HG03095 (cell line): ENCODE data around the gene ANKS1A.
"Not testable (repeated sequence)": the region's sequence is repeated elsewhere in the genome, so short reads cannot be mapped to it uniquely, and the experiment has no call there.

Experiments
- ATAC-seq: cut with Tn5 transposase; IDR thresholded peaks from one replicate; pipeline ENCODE4 v1.9.1; 2021; ENCODE audit warnings: moderate library complexity; ENCODE audit not compliant: unreplicated experiment

Gene ANKS1A

DNA sequence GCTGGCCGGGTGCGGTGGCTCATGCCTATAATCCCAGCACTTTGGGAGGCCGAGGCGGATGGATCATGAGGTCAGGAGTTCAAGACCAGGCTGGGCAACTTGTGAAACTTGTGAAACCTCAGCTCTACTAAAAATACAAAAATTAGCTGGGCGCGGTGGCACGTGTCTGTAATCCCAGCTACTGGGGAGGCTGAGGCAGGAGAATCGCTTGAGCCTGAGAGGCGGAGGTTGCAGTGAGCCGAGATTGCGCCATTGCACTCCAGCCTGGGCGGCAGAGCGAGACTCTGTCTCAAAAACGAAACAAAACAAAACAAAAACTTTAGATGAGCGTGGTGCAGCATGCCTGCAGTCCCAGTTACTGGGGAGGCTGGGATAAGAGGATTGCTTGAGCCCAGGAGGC is 3.2 kb upstream of the ANKS1A start:
- not testable (repeated sequence) for ATAC-seq

DNA sequence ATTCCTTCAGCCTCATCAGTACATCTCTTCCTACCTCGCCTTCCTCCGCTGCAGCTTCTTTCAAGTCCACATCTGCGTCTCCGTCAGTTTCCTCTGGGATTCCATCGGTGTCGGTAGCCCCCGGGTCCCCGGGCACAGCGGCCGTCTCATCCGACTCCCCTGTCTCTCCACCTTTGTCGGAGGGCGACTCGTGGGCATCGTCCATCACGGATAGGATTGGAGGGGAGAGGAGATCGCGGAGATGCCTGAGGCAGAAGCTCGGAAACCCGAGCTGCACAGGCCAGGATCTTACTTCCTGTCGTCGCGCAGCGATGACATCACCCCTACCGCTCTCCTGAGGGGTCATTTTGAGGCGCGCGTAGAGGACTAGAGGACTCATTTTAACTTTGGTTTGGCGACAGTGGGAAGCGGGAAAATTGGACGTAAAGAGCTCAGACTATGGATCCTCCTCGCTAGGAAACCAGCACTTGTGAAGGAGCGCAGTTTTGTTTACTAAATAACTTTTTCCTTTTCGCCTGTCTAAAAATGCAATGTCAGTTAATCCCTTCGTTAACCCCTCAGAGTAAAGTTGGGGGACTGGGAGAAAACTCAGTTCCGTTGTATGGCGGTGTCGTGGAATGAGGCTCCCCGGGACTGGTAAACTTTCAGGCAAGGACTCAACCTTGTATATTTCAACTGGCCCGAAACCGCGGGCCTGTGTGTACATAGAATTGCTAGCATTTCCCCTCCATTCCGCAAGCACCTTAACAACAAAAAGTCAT is 1.1 kb upstream of the ANKS1A start, which contains the start of gene TAF11:
Gene TAF11 (minus strand): TSS at position 290 of the 761 bp plus-strand sequence. CDS start 85 bp downstream, at position 205.
- ATAC-seq, result peak; percentile 60

DNA sequence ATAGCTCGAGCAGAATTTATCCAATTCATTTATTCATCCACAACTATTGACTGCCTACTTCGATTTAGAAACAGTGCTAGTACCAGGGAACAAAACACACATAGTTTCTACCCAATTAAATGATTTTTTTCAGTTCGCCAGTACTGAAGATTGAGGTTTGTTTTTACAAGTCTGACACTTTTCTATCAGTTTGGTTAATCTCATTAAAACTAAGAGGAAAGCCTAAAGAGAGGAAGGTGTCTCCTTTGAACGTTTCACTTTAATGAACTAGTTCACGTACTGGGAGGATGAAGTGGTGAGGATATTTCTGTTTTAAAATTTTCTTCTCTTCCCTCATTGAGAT is 570 bp upstream of the ANKS1A start:
- no peak for ATAC-seq

DNA sequence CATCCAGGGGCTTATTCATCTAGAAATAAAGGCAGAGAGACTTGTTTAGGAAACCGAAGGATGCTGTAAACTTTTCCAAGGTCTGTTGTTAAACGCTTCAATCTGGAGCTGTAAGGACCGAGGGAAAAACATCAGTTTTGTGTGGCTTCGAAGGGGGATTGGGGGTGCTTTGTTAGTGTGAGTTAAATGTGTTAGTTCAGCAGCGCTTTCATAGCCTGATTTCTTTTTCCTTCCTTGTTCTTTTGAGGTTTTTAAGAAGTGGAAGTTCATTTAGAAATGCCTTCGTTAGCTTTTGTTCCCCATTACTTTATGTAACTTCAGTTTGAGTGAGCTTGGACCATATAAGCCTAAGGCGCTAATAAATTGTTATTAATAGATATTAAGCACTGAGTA is 1.5 kb downstream of the ANKS1A start:
- ATAC-seq, result no peak

DNA sequence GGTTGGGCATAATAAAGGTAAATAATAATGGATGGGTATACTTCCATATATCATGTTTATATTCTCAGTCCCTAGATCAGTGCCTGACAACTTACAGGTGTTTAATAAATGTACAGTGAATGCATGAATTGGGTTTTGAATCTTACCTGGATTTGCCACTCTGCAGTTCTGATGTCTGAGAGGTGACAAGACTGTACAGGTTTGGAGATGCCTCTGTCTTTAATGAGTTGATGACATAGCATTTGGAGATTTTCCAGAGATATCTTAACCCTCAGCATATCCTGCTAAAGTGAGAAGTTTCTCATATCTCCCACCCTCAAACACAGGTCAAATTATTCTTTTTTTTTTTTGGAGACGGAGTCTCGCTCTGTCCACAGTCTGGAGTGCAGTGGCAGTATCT is 2.2 kb downstream of the ANKS1A start:
- no peak for ATAC-seq

DNA sequence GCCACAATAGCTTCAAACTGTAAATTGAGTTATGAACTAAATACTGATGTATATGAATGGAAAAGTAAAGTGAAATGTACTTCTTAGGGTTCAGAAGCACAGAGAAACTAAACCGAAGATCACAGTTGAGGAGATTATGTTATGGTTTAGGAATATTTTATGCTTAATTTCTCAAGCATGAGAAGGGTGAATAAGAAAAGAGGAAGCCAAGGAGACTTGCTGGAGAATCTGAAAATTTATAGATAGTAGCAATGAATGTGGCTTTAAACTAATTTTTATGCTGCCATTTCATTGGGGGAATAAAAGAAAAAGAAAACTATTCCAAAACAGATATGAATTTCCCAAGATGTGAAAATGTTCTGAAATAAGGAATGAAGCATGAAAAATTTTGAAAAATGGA is 5.6 kb downstream of the ANKS1A start:
- no peak for ATAC-seq

DNA sequence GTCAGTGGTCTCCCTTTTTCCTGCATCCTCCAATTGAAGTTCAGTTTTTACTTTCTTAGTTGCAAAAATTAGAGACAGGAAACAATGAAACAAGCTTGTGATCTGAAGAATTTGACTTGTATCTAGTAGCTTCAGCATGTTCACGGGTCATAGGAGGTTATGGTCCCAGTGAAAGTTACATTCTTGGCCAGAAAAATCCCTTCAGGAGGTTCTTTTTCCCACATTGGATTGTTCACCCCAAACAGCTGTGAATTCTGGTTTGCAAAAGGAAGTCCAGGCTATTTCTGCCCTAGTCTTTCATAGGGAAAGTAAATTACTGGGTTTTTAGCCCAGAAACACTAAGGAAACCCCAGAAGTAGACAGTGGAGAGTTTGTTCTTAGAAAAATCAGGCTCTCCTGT is 8.1 kb downstream of the ANKS1A start:
- ATAC-seq, result no peak

DNA sequence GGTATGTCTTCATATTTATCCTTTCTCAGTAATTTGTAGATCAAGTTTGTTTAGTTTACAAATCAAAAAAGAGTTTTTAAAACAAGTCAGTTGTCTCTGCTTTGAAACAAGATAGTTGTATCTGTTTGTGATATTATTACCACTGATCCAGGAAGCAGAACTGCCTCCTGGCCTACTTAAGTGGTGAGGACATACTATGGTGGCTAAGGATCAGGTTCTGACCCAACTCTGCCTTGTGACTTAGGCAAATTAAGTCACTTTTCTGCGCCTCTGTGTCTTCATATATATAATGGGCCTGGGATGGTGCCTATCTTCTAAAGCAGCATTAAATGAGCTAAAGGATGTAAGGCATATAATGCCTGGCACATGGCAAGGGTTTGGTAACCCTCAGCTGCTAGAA is 8.7 kb downstream of the ANKS1A start:
- no peak for ATAC-seq

DNA sequence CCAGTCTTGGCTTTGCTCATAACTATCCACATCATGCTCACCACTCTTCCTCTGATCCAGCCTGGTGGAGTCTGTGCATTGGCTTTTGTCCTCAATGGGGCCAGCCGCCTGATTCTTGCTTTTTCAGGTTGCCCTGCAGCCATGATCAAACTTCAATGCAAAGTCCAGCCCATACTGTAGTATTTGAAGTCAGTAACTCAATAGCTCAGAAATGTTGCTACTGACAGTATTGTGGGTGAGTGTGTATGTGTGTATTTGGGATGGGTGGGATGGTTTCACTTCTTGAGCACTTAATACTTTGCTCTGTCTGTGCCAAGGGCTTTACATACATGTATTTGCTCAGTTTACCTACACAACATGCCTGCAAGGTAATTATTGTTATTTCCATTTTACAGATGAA is 10.7 kb downstream of the ANKS1A start:
- ATAC-seq, result not testable (repeated sequence)

DNA sequence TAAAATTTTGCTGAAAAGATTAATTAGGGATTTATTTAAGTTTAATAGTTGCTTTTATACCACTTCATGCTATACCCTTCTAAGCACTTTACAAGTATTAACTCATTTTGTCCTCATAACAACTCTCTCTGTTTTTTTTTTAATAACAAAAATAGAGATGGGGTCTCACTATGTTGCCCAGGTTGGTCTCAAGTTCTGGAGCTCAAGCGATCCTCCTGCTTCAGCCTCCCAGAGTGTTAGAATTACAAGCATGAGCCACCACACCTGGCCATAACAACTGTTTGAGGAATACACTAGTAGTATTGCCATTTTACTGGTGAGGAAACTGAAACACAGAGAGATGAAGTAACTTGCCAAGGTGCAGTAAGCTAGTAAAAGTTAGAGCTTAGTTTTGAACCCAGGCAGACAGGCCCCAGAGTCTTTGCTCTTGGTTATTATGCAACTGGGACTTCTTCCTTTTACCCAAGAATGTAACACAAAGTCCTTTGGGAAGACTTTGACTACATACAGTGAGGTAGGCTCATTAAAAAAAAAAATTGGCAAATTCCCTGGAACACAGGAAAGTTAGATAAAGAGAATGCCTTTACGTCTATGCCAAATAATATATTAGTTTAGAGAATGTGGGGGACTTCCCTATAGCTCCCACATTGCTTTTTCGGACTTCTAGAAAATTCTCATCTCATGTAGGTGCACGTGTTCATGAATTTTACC is 11.4 kb downstream of the ANKS1A start:
- no peak for ATAC-seq

DNA sequence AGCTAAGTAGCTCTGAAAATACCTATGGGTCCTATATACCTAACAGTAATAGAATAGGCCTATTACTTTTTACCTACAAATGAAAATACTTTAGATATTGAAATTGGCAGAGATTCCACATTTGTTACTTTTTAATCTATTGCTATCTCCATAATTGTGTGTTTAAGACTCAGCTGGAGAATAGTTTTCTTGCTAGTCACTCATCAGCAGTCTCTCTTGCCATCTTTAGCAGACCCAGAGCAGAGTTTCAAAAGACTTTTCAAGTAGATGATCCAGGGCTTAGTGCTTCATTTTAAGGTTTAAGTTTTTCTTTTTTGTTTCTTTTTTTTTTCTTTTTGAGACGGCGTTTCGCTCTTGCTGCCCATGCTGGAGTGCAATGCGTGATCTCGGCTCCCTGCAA is 12.9 kb downstream of the ANKS1A start:
- no peak for ATAC-seq

DNA sequence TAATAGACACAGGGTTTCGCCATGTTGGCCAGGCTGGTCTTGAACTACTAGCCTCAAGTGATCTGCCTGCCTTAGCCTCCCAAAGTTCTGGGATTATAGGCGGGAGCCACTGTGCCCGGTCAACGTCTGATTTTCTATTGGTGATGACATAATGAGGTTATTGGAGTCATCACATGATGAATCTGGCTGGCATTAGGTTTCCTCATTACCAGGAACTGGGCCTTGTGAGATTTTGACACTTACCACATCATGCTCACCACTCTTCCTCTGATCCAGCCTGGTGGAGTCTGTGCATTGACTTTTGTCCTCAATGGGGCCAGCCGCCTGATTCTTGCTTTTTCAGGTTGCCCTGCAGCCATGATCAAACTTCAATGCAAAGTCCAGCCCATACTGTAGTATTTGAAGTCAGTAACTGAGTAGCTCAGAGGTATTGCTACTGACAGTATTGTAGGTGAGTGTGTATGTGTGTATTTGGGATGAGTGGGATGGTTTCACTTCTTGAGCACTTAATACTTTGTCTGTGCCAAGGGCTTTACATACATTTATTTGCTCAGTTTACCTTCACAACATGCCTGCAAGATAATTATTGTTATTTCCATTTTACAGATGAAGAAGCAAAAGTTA is 16.0 kb downstream of the ANKS1A start:
- no peak for ATAC-seq

DNA sequence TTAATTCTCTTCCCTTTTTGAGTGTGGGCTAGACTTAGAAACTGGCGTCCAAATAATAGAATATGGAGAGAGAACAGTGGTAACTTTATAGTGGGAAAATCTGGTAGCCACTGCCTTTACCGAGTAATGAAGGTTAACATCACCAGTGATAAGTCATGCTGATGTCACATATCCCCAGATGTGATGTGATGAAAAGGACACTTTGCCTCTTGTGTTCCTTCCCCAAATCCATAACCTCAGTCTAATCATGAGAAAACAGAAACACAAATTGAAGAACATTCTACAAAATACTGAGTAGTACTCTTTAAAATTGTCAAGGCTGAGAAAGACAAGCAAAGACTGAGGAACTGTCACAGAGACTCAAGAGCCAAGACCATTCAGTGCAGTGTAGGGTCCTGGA is 17.8 kb downstream of the ANKS1A start:
- no peak for ATAC-seq

DNA sequence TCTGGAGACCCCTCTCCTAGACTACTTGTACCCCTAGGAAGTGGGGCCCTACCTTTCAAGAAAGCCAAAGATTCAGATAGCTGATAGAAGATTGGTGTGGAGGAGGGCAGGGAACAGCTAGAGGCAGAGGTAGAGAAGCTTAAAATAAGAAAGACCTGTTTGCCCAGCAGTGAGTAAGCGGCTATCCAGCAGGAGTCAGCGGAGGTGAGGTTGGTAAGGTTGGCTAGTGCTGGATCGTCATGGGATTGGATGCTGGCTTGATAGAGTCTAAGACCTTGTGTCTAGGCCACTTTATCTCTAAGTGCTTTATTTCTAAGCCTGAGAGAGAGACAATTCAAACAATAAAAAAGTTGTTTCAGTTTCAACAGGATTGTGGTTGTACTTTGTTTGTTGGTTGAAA is 19.1 kb downstream of the ANKS1A start:
- ATAC-seq, result no peak

DNA sequence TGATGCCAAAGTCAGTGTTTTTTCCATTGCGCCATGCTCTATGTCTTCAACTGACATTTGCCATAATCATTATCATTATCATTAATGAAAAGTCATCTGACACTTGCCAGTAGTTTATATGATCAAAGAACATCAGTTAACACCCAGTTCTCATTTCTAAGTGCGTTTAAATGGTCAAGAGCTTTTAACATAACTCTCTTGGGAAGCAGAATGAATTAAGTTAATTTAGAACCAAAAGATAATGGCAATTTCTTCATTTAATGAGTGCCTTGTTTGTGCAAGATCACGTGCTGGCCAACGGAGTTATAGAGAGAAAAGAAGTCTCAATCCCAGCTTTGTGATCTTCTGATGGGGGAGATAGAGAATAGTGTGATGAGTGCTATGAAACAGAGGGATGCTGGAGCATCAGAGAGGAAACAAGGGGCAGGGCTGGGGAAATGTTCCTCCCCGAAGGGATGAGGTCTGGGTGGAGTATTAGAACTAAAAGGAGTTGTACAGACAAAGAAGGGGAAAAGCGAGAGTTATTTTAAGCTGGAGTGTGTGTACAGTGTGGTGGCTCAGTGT is 20.3 kb downstream of the ANKS1A start:
- ATAC-seq, result no peak

DNA sequence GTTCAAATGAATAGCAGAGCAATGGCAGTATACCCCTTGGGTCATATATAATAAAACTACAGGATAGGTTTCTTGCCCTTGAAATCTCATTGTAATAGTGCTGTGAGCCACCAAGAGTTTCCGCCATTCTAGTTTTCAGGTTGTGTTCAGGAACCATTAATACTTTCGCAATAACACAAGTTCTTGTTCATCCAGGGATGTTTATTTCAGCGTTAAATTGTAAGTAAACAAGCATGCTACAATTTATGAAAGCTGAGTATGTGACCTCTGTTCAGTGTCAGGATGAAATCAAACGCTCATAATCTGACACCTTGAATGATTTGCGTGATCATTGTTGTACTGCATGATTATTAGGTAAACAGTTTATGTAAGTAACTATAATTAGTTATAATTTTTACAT is 22.8 kb downstream of the ANKS1A start:
- no peak for ATAC-seq

DNA sequence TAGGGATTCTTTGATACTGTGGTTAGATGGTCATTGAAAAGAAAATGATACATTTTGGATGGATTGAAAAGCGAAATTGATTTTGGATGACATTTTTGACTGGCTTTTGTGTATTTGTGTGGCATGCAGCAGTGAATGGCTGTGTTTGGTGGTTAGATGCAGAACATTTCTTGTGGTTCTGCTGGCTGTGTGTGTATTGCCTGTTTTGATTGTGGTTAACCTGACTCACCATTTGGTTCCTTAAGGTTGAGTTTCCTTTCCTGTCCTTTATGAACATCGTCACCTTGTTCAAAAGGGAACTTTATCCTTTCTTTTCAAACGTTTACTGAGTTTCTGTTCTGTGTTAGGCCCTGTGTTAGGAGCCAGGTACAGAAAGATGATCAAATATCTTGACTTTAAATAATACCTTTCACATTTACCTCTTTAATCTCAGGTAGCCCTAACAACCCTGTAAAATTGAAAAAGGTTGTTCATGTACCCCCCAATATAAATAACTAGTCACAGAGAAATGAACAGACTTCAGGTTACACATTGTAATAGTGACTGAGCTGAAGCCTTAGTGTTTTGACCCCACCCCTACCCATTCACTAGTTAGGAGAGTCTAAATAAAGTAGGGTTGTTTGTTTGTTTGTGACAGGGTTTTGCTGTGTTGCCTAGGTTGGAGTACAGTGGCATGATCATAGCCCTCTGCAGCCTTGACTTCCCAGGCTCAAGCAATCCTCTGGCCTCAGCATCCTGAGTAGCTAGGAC is 23.8 kb downstream of the ANKS1A start:
- peak; percentile 82 for ATAC-seq

DNA sequence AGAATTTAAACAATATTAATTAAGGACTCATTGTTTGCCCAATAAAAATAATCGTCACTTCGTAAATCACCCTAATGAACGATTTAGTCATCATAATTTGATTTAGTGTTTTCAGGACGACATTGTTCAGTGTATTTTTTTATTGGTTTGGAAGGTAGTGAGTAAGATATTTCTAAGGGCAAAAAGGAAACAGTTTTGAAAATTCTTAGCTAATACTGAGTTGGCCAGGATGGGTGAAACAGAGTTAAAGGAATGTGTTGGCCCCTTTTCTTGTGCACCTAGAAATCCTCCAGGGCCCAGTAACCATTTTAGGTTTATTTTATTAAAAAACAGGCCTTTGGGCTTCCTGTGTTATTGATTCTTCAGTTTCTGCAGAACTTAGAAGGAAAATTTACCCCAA is 25.3 kb downstream of the ANKS1A start:
- no peak for ATAC-seq

DNA sequence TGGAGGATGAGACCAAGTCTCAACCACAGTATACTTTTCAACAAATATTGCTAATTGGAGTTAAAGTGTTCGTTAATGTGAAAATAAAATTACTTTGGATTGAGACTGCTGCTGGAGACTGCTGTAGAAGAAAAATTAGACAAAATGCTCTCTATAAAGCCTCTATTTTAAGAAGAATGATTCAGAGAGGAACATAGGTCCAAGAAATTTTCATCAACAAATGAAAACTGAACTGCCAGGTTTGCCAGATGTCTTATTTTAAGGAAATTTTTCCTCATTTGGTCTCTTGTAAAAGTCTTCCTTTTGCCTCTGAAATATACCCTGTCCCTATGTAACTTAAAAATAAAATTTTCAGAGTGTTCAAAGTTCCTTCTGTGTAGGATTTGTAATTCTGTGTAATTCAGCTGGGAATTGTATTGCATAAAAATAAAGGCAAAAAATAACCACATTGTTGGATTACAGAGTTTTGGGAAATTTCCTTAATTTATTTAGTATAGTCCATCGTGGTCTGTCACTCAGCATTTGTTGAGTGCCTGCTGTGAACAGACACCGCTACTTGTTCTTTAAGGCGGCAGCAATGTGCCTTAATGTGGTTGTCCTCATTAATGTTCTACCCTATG is 27.4 kb downstream of the ANKS1A start:
- ATAC-seq, result no peak

DNA sequence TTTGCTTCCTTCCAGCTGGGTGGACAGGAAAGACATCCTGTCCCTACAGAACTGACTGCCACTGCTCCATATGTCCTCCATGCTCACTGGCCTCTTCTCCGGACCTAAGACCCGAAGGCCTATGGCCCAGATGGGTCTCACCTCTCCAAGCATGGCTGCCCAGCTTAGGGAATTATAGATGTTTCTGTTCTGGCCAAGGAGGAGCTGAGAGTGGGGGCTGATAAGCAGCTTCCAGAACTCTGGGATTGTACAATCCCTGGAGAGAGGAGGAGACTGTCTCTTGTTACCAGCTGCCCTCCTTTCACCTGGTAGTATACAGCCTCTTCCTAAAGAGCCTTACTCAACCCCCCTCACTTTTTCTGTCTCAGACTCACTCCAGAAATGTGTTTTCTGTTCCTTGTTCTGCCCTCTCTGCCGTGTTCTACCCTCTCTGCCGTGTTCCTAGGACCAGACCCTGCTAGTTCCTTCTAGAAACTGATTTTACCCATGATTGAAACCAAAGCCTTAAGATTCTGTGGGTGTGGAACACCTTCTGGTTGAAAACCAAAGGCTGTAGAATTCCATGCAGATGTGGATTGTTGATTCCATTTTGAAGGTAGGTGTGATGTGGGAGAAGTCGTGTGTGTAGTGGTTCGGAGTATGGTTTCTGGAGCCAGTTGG is 28.7 kb downstream of the ANKS1A start:
- ATAC-seq, result no peak
